Measurements from ENCODE around the gene GCAT.

- TF ChIP-seq POLR2A (IDR thresholded peaks at IDR 0.05) (no peak), CTCF (IDR thresholded peaks at IDR 0.05) (no peak), EP300 (IDR thresholded peaks at IDR 0.05) (no peak)
Observed at GRCh38 chr22:37784829-37785495, 22.8 kb upstream of the GCAT start.
